ENCODE measurements around the gene CDK6.

Gene CDK6

GRCh38 chr7:92793656-92794205 lies 42.6 kb downstream of the CDK6 start:
- no peak for DNase-seq (ENCODE audit: low read depth)

- no peak for DNase-seq (ENCODE audit: low read depth)
Measured at GRCh38 chr7:92790992-92791391, 45.4 kb downstream of the CDK6 start.

- DNase-seq (ENCODE audit: low read depth) = no peak
Measured at GRCh38 chr7:92788559-92789183, 47.7 kb downstream of the CDK6 start.

GRCh38 chr7:92785923-92786322 lies 50.5 kb downstream of the CDK6 start:
- no peak for DNase-seq (ENCODE audit: low read depth)

- no peak for DNase-seq (ENCODE audit: low read depth)
Measured at GRCh38 chr7:92784935-92785334, 51.4 kb downstream of the CDK6 start.

- DNase-seq (ENCODE audit: low read depth) = no peak
Measured at GRCh38 chr7:92783260-92784201, 52.8 kb downstream of the CDK6 start.

GRCh38 chr7:92782855-92783254 lies 53.5 kb downstream of the CDK6 start:
- DNase-seq (ENCODE audit: low read depth) = no peak

GRCh38 chr7:92782236-92782635 lies 54.1 kb downstream of the CDK6 start:
- no peak for DNase-seq (ENCODE audit: low read depth)

GRCh38 chr7:92781117-92781720 lies 55.2 kb downstream of the CDK6 start:
- DNase-seq (ENCODE audit: low read depth) = no peak

GRCh38 chr7:92778972-92779371 lies 57.4 kb downstream of the CDK6 start:
- DNase-seq (ENCODE audit: low read depth) = no peak

- no peak for DNase-seq (ENCODE audit: low read depth)
Measured at GRCh38 chr7:92777993-92778392, 58.4 kb downstream of the CDK6 start.

GRCh38 chr7:92773808-92774207 lies 62.6 kb downstream of the CDK6 start:
- DNase-seq (ENCODE audit: low read depth) = no peak

- no peak for DNase-seq (ENCODE audit: low read depth)
Measured at GRCh38 chr7:92769844-92770243, 66.5 kb downstream of the CDK6 start.

- no peak for DNase-seq (ENCODE audit: low read depth)
Measured at GRCh38 chr7:92769394-92769699, 67.0 kb downstream of the CDK6 start.

- DNase-seq (ENCODE audit: low read depth) = no peak
Measured at GRCh38 chr7:92768501-92769393, 67.6 kb downstream of the CDK6 start.

- DNase-seq (ENCODE audit: low read depth) = no peak
Measured at GRCh38 chr7:92767437-92767836, 68.9 kb downstream of the CDK6 start.

- no peak for DNase-seq (ENCODE audit: low read depth)
Measured at GRCh38 chr7:92766461-92767003, 69.8 kb downstream of the CDK6 start.

GRCh38 chr7:92765725-92766124 lies 70.6 kb downstream of the CDK6 start:
- no peak for DNase-seq (ENCODE audit: low read depth)

GRCh38 chr7:92763636-92764423 lies 72.5 kb downstream of the CDK6 start:
- DNase-seq (ENCODE audit: low read depth) = no peak

- DNase-seq (ENCODE audit: low read depth) = no peak
Measured at GRCh38 chr7:92762851-92763250, 73.5 kb downstream of the CDK6 start.

Measured in stimulated activated CD8-positive, alpha-beta memory T cell treated with anti-CD3 and anti-CD28 coated beads, Interleukin-4, amount 100 ng/mL, for 24 hours (primary cell).